Ascending aorta (tissue), 2 donors: ENCODE results near the gene MOG. TPM values are rescaled to one million over a fixed set of nuclear protein-coding genes. Genes with fewer than 3 reads are reported as not detected.

ENCODE experiments used
- DNase-seq, 2 donors: peaks; one replicate each; pipeline ENCODE4 v3.0.0-alpha.2; 2019; ENCODE audit warnings: low spot score in 2 of 2
- H3K27ac ChIP-seq, 2 donors: fragments of 200-600 bp; sonication (generic); one replicate each; pipeline ENCODE4 v1.5.1; 2016 to 2017; ENCODE audit warnings: mild to moderate bottlenecking in 1 of 2
- H3K27me3 ChIP-seq: fragments of 200-600 bp; sonication (generic); one replicate; pipeline ENCODE4 v1.5.1; 2017
- H3K36me3 ChIP-seq, 2 donors: fragments of 200-600 bp; sonication (generic); one replicate each; pipeline ENCODE4 v1.5.1; 2016
- H3K4me1 ChIP-seq, 2 donors: fragments of 200-600 bp; sonication (generic); one replicate each; pipeline ENCODE4 v1.5.1; 2016 to 2017; ENCODE audit warnings: mild to moderate bottlenecking in 1 of 2
- H3K4me3 ChIP-seq, 2 donors: fragments of 200-600 bp; sonication (generic); one replicate each; pipeline ENCODE4 v1.5.1; 2016 to 2017; ENCODE audit warnings: mild to moderate bottlenecking in 1 of 2
- H3K9me3 ChIP-seq, 2 donors: fragments of 200-600 bp; sonication (generic); one replicate each; pipeline ENCODE4 v1.5.1; 2016
- CTCF ChIP-seq, 3 experiments: fragments of 200-600 bp in 2 of 3; fragments of 450-650 bp in 1 of 3; sonication (generic) in 2 of 3; IDR thresholded peaks; one replicate each; pipeline ENCODE4 v1.5.1; 2016 to 2019; ENCODE audit warnings: antibody characterized with exemption in 3 of 3, mild to moderate bottlenecking in 1 of 3, moderate library complexity in 1 of 3
- intact Hi-C: fragments of 100-400 bp; cut with DNase I; formaldehyde crosslinking; loops from one replicate; pipeline ENCODE4 v1.15.1; 2023
- total RNA-seq: library from RNA; depleted of rRNA; stranded (reverse); fragments of >200 nt; gene quantifications from one replicate; pipeline ENCODE4 v1.1.0, GENCODE V29; 2016

The MOG gene
- total RNA-seq, 1 donor from 2014 or later, result not detected

- TF ChIP-seq CTCF (IDR thresholded peaks at IDR 0.05), result peak; percentile 6 to 61 (median 51)
- Histone ChIP-seq H3K27me3 (no peaks in the 10 kb centered on the region), H3K27ac (no peak overlapping the region), H3K4me1 (no peaks in the 10 kb centered on the region), H3K9me3 (no peaks in the 10 kb centered on the region), H3K4me3 (no peak overlapping the region), H3K36me3 (no peaks in the 10 kb centered on the region)
- no peak for DNase-seq
- intact Hi-C loops, result loop anchor here (2.0 kb wide), 2 partner anchors 49 to 105 kb away; no protein-coding TSS in a partner anchor
Observed at GRCh38 chr6:29647927-29648642, 8.8 kb upstream of the MOG start.

GRCh38 chr6:29649701-29650673 lies 6.9 kb upstream of the MOG start:
- peak; percentile 92 to 99 for DNase-seq
- Histone ChIP-seq H3K27me3 (no peaks in the 10 kb centered on the region), H3K9me3 (no peaks in the 10 kb centered on the region), H3K4me1 (peaks cover 0 to 2% of the 10 kb centered on the region in 2 donors), H3K4me3 (peak overlapping the region; percentile 55 to 67), H3K27ac (peak overlapping the region; percentile 94 to 95), H3K36me3 (no peaks in the 10 kb centered on the region)
- intact Hi-C loops, result loop anchor here (1.0 to 5.0 kb wide), 6 partner anchors 16 to 277 kb away; no protein-coding TSS in a partner anchor
- peak; percentile 76 to 92 (median 85) for TF ChIP-seq CTCF (IDR thresholded peaks at IDR 0.05)

GRCh38 chr6:29651413-29652197 lies 5.3 kb upstream of the MOG start:
- TF ChIP-seq CTCF (IDR thresholded peaks at IDR 0.05), result peak; percentile 21 to 61 (median 53)
- no peak for DNase-seq
- Histone ChIP-seq H3K9me3 (no peaks in the 10 kb centered on the region), H3K4me1 (peaks cover 0 to 13% of the 10 kb centered on the region in 2 donors), H3K27me3 (no peaks in the 10 kb centered on the region), H3K36me3 (no peaks in the 10 kb centered on the region), H3K4me3 (no peak overlapping the region), H3K27ac (no peak overlapping the region)
- intact Hi-C loops, result loop anchor here (2.0 to 5.0 kb wide), 3 partner anchors 33 to 276 kb away; no protein-coding TSS in a partner anchor

GRCh38 chr6:29652198-29652584 lies 4.7 kb upstream of the MOG start:
- TF ChIP-seq CTCF (IDR thresholded peaks at IDR 0.05), result no peak
- intact Hi-C loops, result loop anchor here (5.0 kb wide), 2 partner anchors 180 to 275 kb away; no protein-coding TSS in a partner anchor

More at GRCh38 chr6:29652198-29652584, 4.7 kb upstream of the MOG start:
- no peaks in the 10 kb centered on the region for H3K9me3 ChIP-seq
- no peak for DNase-seq
- H3K4me1 ChIP-seq, result peaks cover 0 to 13% of the 10 kb centered on the region in 2 donors
- no peak overlapping the region for H3K4me3 ChIP-seq
- no peaks in the 10 kb centered on the region for H3K27me3 ChIP-seq
- H3K27ac ChIP-seq, result no peak overlapping the region
- no peaks in the 10 kb centered on the region for H3K36me3 ChIP-seq
